ENCODE measurements around the gene POC1A.
"Not testable (repeated sequence)": the region's sequence is repeated elsewhere in the genome, so short reads cannot be mapped to it uniquely, and the experiment has no call there.

POC1A gene

DNA sequence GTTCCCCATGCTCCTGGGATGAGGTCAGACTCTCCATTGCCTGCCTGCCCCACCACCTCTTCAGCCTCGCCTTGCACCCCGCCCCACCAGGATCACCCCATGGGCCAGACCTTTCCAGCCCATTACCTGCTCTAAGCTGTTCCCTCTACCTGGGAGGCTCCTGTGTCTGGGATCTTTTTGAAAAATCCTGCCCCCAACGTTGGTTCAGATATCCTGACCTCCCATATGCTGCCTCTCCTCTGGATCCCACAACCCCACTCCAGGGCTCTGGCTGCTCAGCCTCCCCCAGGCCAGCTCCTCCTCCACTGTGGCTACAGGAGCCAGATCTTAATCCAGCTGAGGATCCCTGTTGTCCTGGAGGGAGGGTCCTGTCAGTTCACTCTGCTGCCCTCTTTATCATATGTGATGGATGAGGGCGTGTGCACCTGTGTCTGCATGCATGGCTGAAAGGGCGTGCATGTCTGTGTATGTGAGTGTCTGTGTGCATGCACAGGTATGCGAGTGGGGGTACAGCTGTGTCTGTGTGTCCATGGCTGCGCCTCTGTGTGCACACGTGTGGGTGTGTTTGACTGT, 22.0 kb upstream of the POC1A start:
- H3K27ac Mint-ChIP-seq = no peak overlapping the region
- no peak for ATAC-seq

DNA sequence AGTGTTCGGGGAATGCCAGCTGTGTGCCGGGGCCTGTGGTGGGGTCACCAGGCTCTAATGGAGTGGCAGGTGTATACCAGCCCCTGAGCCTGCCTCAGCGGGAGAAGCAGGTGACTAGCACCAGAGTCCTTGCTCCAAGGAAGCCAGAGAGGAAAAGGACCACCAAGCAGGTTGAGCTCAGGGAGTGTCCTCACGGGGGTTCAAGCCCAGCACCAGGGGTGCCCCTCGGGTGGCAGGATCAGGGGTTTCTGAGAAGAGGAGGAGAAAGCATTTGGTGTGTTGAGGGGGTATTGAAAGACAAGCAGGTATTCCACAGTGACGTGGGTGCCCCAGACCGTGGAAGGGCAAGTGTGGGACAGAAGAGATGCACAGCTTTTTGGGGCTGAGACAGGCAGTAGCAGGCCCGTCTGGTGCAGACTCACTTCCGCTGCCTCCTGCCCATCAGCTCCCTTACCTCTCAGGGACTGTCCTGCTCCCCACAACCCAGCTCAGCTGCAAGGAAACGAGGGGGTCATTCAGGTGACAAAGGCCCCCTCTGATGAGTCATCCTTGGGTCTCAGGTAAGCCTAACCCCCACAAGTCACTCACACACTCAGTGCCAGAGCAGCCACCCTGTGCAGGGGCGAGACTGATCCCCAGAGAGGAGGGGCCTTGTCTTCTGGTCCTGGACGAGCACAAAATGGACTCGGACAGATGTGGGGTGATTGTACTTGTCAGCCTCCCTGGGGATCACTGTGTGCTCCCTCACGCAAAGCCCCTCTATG, 21.4 kb upstream of the POC1A start:
- Mint-ChIP-seq H3K27ac (no peak overlapping the region), H3K9me3 (no peaks in the 10 kb centered on the region), H3K36me3 (ENCODE audit: low read depth) (no peaks in the 10 kb centered on the region), H3K4me3 (no peak overlapping the region), H3K27me3 (no peaks in the 10 kb centered on the region), H3K4me1 (peaks cover 2% of the 10 kb centered on the region)
- ATAC-seq (no peak), DNase-seq (no peak)

More for the DNA sequence above, 22.0 kb upstream of the POC1A start:
- Mint-ChIP-seq H3K27me3 (no peaks in the 10 kb centered on the region), H3K36me3 (ENCODE audit: low read depth) (no peaks in the 10 kb centered on the region), H3K4me1 (peaks cover 2% of the 10 kb centered on the region), H3K9me3 (no peaks in the 10 kb centered on the region), H3K4me3 (no peak overlapping the region)
- no peak for DNase-seq

DNA sequence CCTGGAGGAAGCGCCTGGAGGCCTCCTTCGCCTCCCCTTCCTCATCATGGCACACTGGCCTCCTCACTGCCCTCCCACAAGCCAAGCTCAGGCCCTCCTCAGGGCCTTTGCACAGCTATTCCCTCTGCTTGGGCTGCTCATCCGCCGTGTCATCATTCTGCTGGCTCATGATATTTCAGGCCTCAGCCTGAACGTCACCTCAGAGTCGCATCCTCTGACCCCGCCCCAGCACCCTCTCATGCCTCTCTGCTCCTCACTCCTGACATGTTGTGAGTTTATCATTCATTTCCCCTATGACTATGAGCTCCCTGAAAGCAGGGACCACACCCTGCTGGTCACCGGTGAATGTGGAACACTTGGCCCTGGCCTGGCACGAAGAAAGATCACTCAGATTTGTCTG, 20.7 kb upstream of the POC1A start:
- Mint-ChIP-seq H3K27me3 (no peaks in the 10 kb centered on the region), H3K27ac (no peak overlapping the region), H3K4me1 (peaks cover 2% of the 10 kb centered on the region), H3K4me3 (no peak overlapping the region), H3K9me3 (no peaks in the 10 kb centered on the region), H3K36me3 (ENCODE audit: low read depth) (no peaks in the 10 kb centered on the region)
- ATAC-seq (no peak), DNase-seq (no peak)

DNA sequence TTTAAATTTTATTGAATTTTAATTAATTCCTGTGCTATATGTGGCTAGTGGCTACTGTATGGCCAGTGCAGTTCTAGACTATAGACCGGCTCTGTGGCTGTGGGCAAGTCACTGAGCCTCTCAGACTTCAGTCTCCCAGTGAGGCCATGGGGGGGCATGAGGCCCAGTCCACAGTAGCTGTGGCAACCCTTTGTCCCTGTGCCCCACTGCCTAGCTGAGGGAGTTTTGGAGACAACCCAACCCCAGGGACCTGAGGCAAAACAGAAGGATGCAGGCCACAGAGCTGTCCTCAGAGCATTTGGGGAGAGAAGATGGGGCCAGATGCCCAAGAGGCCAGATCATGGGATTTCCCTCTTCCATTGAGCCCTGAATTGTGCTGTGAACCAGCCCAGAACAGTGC, 18.9 kb upstream of the POC1A start:
- no peak overlapping the region for H3K4me3 Mint-ChIP-seq
- H3K4me1 Mint-ChIP-seq = peaks cover 2% of the 10 kb centered on the region
- no peaks in the 10 kb centered on the region for H3K27me3 Mint-ChIP-seq
- ATAC-seq (no peak), DNase-seq (no peak)
- no peaks in the 10 kb centered on the region for H3K9me3 Mint-ChIP-seq
- no peak overlapping the region for H3K27ac Mint-ChIP-seq
- H3K36me3 Mint-ChIP-seq (ENCODE audit: low read depth) = no peaks in the 10 kb centered on the region

DNA sequence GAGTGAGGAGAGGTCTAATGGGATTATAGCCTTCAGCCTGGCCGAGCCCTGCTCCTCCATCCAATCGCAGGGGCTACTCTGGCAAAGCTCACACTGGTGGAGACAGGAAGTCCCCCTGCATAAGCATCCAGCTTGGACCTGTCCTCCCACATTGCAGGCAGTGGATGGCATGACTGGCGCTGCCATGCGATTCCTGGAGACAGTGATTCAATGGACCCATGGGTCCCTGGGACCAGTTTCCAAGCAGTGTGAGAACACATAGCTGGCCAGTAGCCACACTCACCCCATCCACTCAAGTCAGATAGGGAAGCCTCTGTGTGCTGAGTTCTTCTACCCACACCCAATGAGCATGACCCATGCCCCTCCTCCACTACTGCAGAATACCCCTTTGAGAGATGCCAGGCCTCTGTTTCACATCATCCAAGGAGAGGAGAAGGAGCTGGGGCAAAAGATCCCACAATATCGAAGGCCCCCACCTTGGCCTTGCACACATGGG, 18.1 kb upstream of the POC1A start:
- no peaks in the 10 kb centered on the region for H3K27me3 Mint-ChIP-seq
- no peaks in the 10 kb centered on the region for H3K36me3 Mint-ChIP-seq (ENCODE audit: low read depth)
- ATAC-seq (no peak), DNase-seq (no peak)
- no peak overlapping the region for H3K27ac Mint-ChIP-seq
- peaks cover 2% of the 10 kb centered on the region for H3K4me1 Mint-ChIP-seq
- no peaks in the 10 kb centered on the region for H3K9me3 Mint-ChIP-seq
- H3K4me3 Mint-ChIP-seq = no peak overlapping the region

DNA sequence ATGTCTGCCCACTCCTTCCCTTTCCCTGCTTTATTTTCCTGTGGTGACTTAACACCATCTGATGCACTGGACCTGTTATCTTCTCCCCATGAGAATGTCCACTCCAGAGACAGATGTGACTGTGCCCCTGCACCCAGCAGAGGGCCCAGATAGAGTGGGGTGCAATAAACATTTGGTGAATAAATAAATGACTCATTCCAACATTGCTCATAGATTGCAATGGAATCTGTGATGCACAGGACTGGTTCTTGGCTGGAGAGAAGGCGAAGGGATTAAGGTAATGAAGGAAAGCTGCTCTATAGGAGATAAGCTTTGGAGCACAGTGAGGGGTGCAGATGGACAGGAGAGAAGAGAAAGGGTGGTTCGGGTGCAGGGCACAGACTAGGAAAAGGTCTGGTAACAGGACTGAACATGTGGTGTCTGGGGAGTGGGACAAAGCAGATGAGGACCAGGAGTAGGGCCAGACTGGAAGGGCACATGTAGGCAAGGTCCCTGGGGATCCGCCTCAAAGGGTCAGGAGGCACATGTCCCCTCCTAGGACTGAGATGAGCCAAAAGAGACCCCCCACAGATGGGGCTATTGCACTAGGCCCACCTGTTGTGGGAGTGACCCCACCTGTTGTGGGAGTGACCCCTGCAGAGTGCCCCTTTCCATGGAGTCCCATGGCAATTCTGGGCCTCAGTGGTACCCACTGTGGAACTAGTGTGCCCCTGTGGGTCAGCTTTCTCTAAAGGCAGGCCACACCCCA, 17.5 kb upstream of the POC1A start:
- H3K27ac Mint-ChIP-seq = no peak overlapping the region
- peak; percentile 45 for ATAC-seq
- no peaks in the 10 kb centered on the region for H3K9me3 Mint-ChIP-seq
- no peak overlapping the region for H3K4me3 Mint-ChIP-seq
- no peaks in the 10 kb centered on the region for H3K36me3 Mint-ChIP-seq (ENCODE audit: low read depth)
- DNase-seq = no peak
- no peaks in the 10 kb centered on the region for H3K27me3 Mint-ChIP-seq
- H3K4me1 Mint-ChIP-seq = peaks cover 2% of the 10 kb centered on the region

DNA sequence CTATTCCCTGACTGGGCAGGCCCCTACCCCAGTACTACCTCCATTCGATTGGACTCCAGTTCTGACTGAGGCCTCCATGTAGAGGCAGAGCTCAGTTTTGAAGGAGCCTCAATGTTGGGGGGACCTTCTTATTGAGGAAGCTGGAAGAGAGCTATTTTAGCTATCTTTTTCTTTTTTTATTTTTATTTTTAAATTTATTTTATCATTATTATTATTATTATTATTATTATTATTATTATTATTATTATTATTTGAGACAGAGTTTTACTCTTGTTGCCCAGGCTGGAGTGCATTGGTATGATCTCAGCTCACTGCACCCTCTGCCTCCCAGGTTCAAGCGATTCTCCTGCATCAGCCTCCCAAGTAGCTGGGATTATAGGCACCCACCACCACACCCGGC, 16.0 kb upstream of the POC1A start:
- not testable (repeated sequence) for H3K36me3 Mint-ChIP-seq (ENCODE audit: low read depth); DNase-seq; H3K27ac Mint-ChIP-seq; H3K27me3 Mint-ChIP-seq; H3K9me3 Mint-ChIP-seq; H3K4me1 Mint-ChIP-seq; ATAC-seq; H3K4me3 Mint-ChIP-seq

DNA sequence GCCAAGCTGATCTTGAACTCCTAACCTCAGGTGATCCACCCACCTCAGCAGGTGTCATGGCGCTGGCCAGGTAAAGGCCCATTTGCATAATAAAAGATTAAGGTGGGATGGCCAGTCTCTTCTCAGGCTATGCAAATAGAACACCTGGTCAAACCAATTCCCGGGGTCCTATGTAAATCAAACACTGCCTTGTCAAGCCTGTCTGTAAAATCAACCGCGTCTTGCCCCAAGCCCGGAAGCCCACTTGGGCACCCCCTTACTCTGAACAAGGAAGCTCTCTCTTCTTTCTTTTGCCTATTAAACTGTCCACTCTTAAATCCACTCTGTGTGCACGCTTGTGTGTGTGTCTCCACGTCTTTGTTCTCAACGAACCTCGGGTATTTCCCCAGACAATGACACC, 13.0 kb upstream of the POC1A start:
- ATAC-seq = no peak
- Mint-ChIP-seq H3K4me1 (peaks cover 2% of the 10 kb centered on the region), H3K4me3 (no peak overlapping the region), H3K9me3 (no peaks in the 10 kb centered on the region), H3K27me3 (no peaks in the 10 kb centered on the region), H3K36me3 (ENCODE audit: low read depth) (no peaks in the 10 kb centered on the region), H3K27ac (no peak overlapping the region)
- DNase-seq = no peak

DNA sequence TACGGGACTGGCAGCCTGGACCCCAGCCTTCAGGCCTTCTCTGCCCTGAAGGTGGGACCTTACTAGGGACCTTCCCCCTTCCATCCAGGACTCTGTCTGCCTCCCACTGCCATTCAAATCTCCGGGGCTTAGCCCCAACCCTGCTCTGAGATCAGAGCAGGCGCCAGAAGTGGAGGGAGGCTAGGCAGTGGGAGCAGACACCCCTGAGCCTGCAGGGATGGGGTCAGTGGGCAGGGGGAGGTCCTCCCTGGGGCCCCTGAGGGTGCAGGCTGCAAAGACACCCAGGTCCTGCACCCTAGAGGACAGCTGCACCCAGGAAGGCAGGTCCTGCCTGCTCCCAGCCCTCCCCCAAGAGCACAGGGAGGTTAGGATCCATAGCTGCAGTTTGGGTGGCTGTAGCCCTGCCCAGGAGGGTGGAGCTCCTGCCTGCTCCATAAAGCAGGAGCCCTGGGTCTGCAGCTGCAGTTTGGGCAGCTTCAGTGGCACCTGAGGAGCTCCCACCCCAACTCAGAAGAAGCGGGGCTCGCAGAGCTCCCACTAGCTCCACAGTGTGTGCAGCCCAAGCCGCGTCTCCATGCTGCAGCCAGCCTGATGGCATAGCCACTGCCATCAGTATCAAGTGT, 8.1 kb upstream of the POC1A start:
- no peaks in the 10 kb centered on the region for H3K9me3 Mint-ChIP-seq
- no peak overlapping the region for H3K4me3 Mint-ChIP-seq
- peaks cover 2% of the 10 kb centered on the region for H3K4me1 Mint-ChIP-seq
- H3K36me3 Mint-ChIP-seq (ENCODE audit: low read depth) = no peaks in the 10 kb centered on the region
- DNase-seq = no peak
- no peak for ATAC-seq
- H3K27me3 Mint-ChIP-seq = no peaks in the 10 kb centered on the region
- H3K27ac Mint-ChIP-seq = no peak overlapping the region

DNA sequence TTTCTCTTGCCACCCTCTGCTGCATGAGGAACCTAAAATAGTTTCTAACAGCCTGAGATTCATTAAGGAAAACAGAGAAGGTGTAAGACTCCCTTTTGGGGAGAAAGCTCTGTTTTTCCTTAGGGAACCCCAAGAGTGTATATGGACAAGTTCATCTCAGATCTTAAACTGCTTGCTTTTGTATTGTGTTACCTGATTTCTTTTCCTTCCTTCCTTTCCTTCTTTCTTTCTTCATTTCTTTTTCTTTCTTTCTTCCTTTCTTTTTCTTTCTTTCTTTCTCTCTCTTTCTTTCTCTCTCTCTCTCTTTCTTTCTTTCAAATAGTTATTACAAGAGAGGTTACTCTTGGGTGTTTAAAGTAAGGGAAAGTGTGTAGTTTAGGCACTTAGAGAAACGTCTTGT, 5.3 kb upstream of the POC1A start:
- DNase-seq = no peak
- H3K4me3 Mint-ChIP-seq = no peak overlapping the region
- peaks cover 14% of the 10 kb centered on the region for H3K4me1 Mint-ChIP-seq
- ATAC-seq = no peak
- H3K9me3 Mint-ChIP-seq = no peaks in the 10 kb centered on the region
- no peaks in the 10 kb centered on the region for H3K27me3 Mint-ChIP-seq
- H3K36me3 Mint-ChIP-seq (ENCODE audit: low read depth) = no peaks in the 10 kb centered on the region
- H3K27ac Mint-ChIP-seq = no peak overlapping the region

DNA sequence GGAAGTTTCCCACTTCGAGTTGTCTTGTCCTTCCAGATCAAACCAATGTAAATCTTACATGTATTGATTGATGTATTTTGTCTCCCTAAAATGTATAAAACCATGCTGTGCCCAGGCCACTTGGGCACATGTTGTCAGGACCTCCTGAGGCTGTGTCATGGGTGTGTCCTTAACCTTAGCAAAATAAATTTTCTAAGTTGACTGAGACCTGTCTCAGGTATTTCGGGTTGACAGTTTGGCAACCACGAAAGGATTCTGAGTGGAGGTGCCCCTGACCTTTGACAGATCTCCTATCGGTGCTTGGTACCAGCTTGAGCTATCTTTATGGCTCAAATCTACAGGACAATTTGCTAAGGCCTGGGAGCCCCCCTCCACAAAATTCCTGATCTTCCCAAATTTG, 1.7 kb upstream of the POC1A start:
- Mint-ChIP-seq H3K4me3 (peak overlapping the region; percentile 91), H3K27me3 (no peaks in the 10 kb centered on the region), H3K4me1 (peaks cover 22% of the 10 kb centered on the region), H3K27ac (no peak overlapping the region), H3K9me3 (no peaks in the 10 kb centered on the region), H3K36me3 (ENCODE audit: low read depth) (no peaks in the 10 kb centered on the region)
- no peak for ATAC-seq
- no peak for DNase-seq

DNA sequence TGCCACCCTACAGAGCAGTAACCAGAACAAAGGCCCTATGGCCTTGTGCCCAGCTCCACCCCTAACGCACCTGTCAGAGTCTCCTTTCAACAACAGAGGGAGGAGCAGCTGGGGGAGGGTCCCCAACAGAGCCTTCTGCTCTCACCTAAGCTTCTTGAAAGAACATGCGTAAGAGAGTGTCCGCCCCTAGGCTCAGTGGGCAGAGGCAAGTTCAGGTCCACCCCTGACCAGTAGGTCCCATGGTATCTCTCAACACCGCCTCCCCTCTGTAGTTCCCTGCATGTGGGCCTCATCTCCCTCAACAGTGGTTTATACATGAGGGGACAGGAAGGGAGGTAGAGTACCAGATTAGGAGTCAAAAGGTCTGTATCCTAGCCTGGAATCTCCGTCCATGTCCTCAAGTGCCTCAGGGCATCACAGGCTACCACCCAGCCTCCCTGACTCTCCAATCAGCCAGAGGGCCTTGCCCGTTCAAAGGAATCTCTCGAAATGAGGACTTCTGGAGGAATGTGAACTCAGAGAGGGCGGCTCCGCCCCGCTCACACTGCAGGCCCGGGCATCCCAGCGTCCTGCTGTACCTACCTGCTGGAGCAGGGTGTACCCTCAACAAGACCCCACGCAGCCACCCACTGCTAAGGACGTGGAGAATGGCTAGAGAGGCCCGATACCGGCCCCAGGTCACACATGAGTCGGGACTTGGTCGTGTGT, 680 bp downstream of the POC1A start:
- Mint-ChIP-seq H3K9me3 (no peaks in the 10 kb centered on the region), H3K4me1 (peaks cover 20% of the 10 kb centered on the region), H3K4me3 (peak overlapping the region; percentile 91), H3K27ac (no peak overlapping the region), H3K36me3 (ENCODE audit: low read depth) (peaks cover 7% of the 10 kb centered on the region), H3K27me3 (no peaks in the 10 kb centered on the region)
- ATAC-seq = no peak
- peak; percentile 11 for DNase-seq

DNA sequence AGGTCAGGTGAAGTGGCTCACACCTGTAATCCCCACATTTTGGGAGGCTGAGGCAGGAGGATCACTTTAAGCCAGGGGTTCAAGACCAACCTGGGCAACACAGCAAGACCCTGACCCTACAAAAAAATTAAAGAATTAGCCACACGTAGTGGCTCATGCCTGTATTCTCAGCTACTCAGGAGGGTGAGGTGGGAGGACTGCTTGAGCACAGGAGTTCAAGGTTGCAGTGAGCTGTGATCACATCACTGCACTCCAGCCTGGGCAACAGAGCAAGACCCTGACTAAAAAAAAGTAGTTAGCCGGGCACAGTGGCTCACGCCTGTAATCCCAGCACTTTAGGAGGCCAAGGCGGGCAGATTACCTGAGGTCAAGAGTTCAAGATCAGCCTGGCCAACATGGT, 2.2 kb downstream of the POC1A start:
- not testable (repeated sequence) for H3K9me3 Mint-ChIP-seq; ATAC-seq; H3K27me3 Mint-ChIP-seq; H3K36me3 Mint-ChIP-seq (ENCODE audit: low read depth); DNase-seq; H3K27ac Mint-ChIP-seq; H3K4me3 Mint-ChIP-seq
- H3K4me1 Mint-ChIP-seq = peaks cover 20% of the 10 kb centered on the region

DNA sequence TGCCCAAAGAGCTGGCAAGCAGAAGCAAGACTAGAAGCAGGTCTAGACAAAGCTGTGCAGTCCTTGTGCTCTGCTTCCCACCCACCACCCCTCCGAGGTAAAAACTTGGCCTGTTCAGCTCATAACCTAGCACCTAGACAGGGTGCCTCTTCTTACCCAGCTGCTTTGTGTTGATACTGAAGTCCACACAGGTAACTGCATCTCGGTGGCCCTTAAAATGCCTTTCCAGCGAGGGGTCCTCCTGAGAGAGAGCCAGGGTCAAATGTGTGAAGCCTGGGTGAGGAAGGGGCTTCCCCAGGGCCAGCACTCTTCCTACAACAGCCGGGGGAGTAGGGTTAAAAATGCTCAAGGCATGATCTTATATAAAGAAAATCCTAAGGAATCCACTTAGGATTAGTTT, 3.4 kb downstream of the POC1A start:
- no peak for ATAC-seq
- DNase-seq = no peak
- Mint-ChIP-seq H3K27me3 (no peaks in the 10 kb centered on the region), H3K9me3 (no peaks in the 10 kb centered on the region), H3K36me3 (ENCODE audit: low read depth) (peaks cover 7% of the 10 kb centered on the region), H3K4me1 (peaks cover 19% of the 10 kb centered on the region), H3K4me3 (no peak overlapping the region), H3K27ac (no peak overlapping the region)
